ENCODE measurements around the gene PPP2R3B.

DNA sequence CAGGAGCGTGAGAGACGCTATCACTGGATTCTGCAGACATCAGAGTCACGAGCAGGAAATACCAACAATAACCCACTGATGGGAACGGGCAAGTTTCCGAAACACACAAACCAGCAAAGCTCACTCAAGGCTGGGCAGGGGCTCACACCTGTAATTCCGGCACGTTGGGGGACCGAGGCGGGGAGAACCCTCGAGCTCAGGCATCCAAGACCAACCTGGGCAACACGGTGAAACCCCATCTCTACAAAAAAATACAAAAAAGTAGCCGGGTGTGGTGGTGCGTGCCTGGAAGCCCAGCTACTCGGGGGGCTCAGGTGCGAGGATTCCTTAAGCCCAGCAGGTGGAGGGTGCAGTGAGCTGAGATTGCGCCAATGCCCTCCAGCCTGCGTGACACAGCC lies 51.0 kb downstream of the PPP2R3B start:
- TF ChIP-seq EZH2 (IDR thresholded peaks at IDR 0.05; ENCODE audit: borderline replicate concordance, low read depth, low read length, severe bottlenecking), result no peak
- TF ChIP-seq, protein P1, sequence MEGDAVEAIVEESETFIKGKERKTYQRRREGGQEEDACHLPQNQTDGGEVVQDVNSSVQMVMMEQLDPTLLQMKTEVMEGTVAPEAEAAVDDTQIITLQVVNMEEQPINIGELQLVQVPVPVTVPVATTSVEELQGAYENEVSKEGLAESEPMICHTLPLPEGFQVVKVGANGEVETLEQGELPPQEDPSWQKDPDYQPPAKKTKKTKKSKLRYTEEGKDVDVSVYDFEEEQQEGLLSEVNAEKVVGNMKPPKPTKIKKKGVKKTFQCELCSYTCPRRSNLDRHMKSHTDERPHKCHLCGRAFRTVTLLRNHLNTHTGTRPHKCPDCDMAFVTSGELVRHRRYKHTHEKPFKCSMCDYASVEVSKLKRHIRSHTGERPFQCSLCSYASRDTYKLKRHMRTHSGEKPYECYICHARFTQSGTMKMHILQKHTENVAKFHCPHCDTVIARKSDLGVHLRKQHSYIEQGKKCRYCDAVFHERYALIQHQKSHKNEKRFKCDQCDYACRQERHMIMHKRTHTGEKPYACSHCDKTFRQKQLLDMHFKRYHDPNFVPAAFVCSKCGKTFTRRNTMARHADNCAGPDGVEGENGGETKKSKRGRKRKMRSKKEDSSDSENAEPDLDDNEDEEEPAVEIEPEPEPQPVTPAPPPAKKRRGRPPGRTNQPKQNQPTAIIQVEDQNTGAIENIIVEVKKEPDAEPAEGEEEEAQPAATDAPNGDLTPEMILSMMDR (IDR thresholded peaks at IDR 0.05; ENCODE audit: borderline replicate concordance, extremely low read depth, low read length, poor library complexity, severe bottlenecking), result no peak

All from DND-41 (cell line).